Hypothalamus (tissue), 51 donors: ENCODE data around the gene NFIB.

ENCODE experiments used
- DNase-seq, 51 donors: peaks; one replicate each; lab custom pipeline; 2025; lab: John Stamatoyannopoulos, UW

NFIB gene

GRCh38 chr9:14322211-14323082 lies 8.5 kb upstream of the NFIB start:
- DNase-seq, result peak in 49 of 51 donors; percentile 49 to 95 (median 87)

- peak in 1 of 51 donors; percentile 66 for DNase-seq
Observed at GRCh38 chr9:14321517-14322130, 7.7 kb upstream of the NFIB start.

GRCh38 chr9:14320271-14321181 lies 6.6 kb upstream of the NFIB start:
- peak in 17 of 51 donors; percentile 13 to 78 (median 39) for DNase-seq

- peak in 1 of 51 donors; percentile 46 for DNase-seq
Observed at GRCh38 chr9:14318934-14319580, 5.1 kb upstream of the NFIB start.

- DNase-seq, result no peak
Observed at GRCh38 chr9:14318361-14318760, 4.4 kb upstream of the NFIB start.

- DNase-seq, result peak in 1 of 51 donors; percentile 42
Observed at GRCh38 chr9:14317667-14318320, 3.9 kb upstream of the NFIB start.

GRCh38 chr9:14316602-14317300 lies 2.8 kb upstream of the NFIB start:
- DNase-seq, result peak in 18 of 51 donors; percentile 3 to 56 (median 35)

- DNase-seq, result peak in 8 of 51 donors; percentile 9 to 82 (median 42)
Observed at GRCh38 chr9:14315875-14316601, 2.1 kb upstream of the NFIB start.

- DNase-seq, result peak in 47 of 51 donors; percentile 42 to 95 (median 88)
Observed at GRCh38 chr9:14314929-14315874, 1.3 kb upstream of the NFIB start.

- DNase-seq, result peak in 14 of 51 donors; percentile 14 to 84 (median 53)
Observed at GRCh38 chr9:14314424-14314928, 535 bp upstream of the NFIB start.

GRCh38 chr9:14313378-14313940 lies 482 bp downstream of the NFIB start:
- peak in 5 of 51 donors; percentile 31 to 81 (median 56) for DNase-seq

GRCh38 chr9:14312719-14313377 lies 1.1 kb downstream of the NFIB start:
- DNase-seq, result peak in 14 of 51 donors; percentile 14 to 65 (median 32)

- DNase-seq, result no peak
Observed at GRCh38 chr9:14311956-14312685, 1.8 kb downstream of the NFIB start.

GRCh38 chr9:14311171-14311949 lies 2.6 kb downstream of the NFIB start:
- no peak for DNase-seq

- no peak for DNase-seq
Observed at GRCh38 chr9:14310311-14310710, 3.6 kb downstream of the NFIB start.
